ENCODE measurements around the gene GOLGA1.

DNA sequence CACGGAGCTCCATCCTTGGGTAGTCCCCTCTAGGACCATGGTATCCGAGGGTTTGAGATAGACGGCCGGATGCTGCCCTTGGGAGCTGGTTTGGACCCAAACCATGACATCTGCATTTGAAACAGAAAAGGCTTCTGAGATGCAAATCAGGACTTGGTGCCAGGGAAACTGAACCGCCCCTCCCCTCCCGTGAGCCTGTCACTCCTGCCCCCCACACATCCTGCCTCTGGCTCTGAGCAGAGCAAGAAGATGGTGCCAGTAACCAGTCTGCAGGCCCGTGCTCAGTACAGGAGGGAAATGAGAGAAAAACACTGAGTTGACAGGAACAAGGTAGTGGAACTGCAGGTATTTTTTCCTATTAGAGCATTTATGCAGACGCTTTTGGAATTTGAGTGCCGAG is 60.4 kb downstream of the GOLGA1 start:
- TF ChIP-seq, protein P1, sequence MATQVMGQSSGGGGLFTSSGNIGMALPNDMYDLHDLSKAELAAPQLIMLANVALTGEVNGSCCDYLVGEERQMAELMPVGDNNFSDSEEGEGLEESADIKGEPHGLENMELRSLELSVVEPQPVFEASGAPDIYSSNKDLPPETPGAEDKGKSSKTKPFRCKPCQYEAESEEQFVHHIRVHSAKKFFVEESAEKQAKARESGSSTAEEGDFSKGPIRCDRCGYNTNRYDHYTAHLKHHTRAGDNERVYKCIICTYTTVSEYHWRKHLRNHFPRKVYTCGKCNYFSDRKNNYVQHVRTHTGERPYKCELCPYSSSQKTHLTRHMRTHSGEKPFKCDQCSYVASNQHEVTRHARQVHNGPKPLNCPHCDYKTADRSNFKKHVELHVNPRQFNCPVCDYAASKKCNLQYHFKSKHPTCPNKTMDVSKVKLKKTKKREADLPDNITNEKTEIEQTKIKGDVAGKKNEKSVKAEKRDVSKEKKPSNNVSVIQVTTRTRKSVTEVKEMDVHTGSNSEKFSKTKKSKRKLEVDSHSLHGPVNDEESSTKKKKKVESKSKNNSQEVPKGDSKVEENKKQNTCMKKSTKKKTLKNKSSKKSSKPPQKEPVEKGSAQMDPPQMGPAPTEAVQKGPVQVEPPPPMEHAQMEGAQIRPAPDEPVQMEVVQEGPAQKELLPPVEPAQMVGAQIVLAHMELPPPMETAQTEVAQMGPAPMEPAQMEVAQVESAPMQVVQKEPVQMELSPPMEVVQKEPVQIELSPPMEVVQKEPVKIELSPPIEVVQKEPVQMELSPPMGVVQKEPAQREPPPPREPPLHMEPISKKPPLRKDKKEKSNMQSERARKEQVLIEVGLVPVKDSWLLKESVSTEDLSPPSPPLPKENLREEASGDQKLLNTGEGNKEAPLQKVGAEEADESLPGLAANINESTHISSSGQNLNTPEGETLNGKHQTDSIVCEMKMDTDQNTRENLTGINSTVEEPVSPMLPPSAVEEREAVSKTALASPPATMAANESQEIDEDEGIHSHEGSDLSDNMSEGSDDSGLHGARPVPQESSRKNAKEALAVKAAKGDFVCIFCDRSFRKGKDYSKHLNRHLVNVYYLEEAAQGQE (IDR thresholded peaks at IDR 0.05; ENCODE audit: insufficient read depth in 1 of 2, low read depth in 2 of 2, low read length in 2 of 2): no peak
- TF ChIP-seq POLR2AphosphoS5 (IDR thresholded peaks at IDR 0.05; ENCODE audit: low read depth, low read length) (no peak), TAF1 (IDR thresholded peaks at IDR 0.05; ENCODE audit: borderline replicate concordance, insufficient read depth, low read length) (no peak)
